KBM-7 (cell line): Measurements from ENCODE around the gene HOXA7.
A peak's percentile ranks its signal among the peaks of the same experiment; 100 is the strongest.

Experiments
- DNase-seq: peaks from one replicate; pipeline ENCODE4 v3.0.0-alpha.2; 2015
- in situ Hi-C: fragments of 300-500 bp; cut with MboI; formaldehyde crosslinking; loops from 2 replicates; pipeline ENCODE4 v1.14.3; 2020; ENCODE audit warnings: low sequenced_read_pairs, low pct_unique_long_range_greater_than_20kb, mixed read lengths

HOXA7 gene

DNA sequence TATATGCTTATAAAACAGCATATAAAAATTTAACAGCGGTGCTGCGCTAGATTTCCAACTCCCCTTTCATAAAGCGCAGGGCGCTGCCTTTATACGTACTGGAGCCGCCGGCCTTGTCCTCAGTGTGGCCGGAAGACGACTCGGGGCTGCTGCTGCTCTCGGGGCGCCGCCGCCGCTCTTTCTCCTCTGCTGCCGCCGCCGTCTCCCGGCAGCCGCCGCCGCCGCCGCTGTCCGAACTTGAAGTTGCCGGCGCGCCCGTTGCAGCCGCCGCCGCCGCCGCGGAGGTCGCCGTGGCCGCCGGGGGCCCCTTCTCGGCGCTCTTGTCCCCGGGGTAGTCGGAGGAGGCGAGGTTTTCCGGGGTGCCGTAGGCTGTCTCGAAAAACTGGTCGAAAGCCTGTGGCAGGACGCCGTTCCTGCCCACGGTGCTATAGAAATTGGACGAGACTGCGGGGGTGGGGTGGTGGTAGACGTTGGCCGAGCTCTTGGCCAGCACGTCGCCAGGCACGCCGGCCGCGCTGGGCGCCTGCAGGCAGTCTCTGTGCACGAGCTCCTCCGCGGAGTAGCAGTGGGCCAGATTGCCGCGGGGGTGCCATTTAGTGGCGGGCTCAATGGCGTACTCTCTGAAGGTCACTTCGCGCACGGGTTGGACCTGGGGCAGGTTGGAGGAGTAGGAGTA lies 28.0 kb upstream of the HOXA7 start:
- peak; percentile 64 for DNase-seq
- in situ Hi-C loops = loop anchor here (25.0 kb wide), 1 partner anchor 822 kb away; no protein-coding TSS in a partner anchor

DNA sequence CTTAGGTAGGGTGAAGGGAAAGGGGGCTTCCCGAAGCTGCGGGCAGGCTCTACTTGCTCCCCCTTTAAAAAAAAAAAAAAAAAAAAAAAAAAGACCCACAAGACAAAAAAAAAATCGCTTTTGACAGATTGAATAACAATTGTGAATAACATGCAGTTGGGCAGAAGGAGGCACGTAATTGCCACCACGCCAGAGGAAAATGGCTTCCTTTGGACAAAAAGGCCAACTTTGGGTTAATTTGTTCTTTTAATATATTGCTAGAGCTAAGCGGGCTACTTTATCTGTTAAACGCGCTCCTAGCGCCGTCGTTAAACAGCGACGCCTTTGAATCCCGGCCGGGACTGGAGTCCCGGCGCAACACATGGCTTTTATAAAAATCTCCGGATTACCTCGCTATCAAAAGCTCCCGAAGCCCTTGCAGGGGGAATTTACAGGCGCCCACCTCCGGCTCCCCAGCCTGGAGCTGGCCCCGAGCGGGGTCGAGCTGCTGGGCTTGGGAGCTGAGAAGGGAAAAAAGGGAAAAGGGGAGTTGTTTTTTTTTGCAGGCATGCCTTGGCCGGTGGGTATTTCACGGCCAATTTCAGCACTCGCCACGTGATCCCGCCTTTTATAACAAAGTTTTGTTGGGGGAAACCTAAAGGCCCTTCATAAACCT lies 27.3 kb upstream of the HOXA7 start:
- no peak for DNase-seq
- in situ Hi-C loops = loop anchor here (25.0 kb wide), 1 partner anchor 822 kb away; no protein-coding TSS in a partner anchor

DNA sequence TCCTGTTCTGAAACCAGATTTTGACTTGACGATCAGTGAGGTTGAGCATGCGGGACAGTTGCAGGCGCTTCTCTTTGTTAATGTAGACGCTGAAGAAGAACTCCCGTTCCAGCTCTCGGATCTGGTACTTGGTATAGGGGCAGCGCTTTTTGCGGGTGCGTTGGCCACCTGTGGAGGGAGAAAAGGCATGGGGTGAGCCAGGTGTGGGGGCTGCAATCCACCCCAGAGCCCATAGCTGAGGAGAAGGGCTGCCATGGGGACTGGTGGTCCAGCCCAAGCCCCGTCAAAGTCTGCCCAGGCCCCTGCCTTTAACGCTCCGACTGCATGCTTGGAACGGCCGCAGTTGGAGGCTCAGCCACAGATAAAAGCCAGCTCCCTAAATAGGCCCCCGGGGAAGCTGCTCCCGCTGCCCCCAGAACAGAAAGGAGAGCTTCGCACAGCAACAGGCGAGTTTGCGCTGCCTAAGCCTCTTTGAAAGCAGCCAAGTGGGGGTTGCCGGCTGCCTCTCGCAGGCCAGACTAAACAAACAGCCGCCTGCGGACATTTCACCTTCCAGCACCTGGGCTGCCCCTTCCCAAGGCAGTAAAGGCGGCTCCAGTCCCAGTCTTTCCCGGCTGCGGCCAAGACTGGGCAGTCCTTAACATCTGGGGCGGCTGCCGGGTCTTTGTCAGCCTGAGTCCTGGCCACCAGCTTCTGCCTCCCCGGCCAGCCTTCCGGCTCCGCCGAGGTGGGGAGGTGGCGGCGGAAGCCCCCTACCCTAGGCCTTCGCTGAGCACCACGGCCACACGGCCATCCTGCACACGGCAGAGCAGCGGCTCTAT lies 26.6 kb upstream of the HOXA7 start:
- no peak for DNase-seq
- in situ Hi-C loops = loop anchor here (25.0 kb wide), 1 partner anchor 821 kb away; no protein-coding TSS in a partner anchor

DNA sequence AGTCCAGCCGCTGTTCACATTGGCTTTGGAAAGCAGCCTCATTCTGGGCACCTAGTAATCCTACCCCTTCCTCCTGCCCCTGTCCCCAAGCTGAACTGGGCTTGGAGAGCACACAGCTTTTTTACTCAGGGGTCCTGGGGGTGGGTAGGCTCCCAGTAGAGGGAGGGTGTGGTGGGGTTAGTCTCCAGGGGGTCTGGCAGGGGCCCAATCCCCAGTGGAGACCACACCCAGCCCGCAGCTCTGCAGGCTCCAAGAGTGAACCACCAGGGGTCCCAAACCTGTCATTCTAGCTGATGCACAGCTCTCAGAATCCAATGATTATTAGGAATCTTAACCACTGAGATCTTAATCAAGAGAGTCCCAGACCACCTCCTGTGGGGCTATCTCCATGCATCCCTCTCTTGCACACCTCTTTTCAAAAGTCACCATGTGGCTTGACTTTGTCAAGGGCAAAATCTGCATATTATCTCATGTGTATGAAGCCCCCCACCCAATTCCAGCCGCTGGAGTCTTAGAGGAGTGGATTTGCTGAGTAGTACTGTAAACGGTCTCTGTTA lies 25.9 kb upstream of the HOXA7 start:
- in situ Hi-C loops = loop anchor here (25.0 kb wide), 1 partner anchor 820 kb away; no protein-coding TSS in a partner anchor
- no peak for DNase-seq

DNA sequence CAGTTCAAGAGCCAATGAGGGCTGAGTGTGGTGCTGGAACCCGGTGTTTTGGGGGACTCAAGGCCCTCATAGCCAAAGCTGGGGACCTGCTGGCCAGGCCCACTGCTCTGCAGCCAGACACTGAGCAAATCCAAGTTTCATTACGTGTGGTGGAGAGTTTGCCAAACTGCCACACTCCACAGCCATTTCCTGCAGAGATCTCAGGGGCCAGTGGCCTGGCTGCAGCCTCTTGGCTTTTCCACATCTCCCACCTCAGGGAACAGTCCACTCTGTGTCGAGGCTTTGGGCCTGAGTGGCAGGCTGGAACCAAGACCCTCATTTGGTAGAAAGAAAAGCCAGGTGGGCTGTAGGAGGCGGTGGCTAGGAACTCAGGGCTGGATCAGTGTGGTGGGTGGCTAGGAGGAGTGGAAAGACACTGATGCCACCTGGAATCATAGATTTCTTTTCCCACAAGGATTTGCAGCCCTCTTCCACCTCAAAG lies 25.4 kb upstream of the HOXA7 start:
- in situ Hi-C loops = loop anchor here (25.0 kb wide), 1 partner anchor 820 kb away; no protein-coding TSS in a partner anchor
- DNase-seq = no peak

DNA sequence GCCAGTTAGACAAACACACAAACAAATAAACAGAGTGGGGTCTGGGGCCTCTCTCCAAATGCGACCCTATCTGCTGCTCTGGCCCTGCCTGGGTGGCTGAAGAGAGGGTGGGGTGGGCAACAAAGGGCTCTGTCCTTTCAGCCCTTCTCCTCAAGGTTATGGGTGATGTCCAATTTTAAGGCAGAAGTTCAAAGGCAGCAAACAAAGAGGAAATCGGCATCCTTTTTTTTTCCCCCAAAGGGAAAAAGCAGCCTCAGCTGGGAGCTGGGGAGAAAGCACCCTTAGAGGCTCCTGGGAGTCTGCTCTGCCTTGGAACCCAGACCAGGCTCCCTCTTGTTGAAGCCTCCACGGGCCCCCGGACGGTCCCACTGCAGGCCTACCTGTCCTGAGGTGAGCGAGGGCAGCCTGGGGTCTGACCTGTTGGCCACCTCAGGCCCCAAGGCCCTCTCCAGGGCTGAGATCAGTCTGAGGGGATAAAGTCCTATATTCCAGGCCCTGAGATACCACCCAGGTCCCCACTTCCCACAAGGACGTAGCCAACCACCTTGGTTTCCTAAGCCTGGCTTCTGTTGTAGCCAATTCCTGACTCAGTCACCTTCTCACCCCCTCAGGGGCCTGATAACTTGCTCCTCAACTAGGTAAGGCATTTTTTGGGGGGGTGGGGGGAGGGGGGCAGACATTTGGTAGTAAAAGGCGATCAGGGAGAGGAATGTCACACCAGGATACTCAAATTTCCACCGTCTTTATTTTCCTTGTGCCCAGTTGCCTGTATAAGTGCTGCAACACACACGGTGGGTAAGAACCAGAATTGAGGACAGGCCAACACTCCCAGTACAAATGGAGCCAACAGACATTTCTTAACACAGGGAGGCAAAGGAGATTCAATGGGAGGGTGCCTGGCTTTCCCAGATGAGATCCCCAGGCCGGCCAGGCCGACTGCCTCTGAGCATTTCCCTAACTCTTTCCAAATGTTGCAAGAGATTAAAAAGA lies 24.3 kb upstream of the HOXA7 start:
- in situ Hi-C loops = loop anchor here (25.0 kb wide), 1 partner anchor 818 kb away; no protein-coding TSS in a partner anchor
- no peak for DNase-seq

DNA sequence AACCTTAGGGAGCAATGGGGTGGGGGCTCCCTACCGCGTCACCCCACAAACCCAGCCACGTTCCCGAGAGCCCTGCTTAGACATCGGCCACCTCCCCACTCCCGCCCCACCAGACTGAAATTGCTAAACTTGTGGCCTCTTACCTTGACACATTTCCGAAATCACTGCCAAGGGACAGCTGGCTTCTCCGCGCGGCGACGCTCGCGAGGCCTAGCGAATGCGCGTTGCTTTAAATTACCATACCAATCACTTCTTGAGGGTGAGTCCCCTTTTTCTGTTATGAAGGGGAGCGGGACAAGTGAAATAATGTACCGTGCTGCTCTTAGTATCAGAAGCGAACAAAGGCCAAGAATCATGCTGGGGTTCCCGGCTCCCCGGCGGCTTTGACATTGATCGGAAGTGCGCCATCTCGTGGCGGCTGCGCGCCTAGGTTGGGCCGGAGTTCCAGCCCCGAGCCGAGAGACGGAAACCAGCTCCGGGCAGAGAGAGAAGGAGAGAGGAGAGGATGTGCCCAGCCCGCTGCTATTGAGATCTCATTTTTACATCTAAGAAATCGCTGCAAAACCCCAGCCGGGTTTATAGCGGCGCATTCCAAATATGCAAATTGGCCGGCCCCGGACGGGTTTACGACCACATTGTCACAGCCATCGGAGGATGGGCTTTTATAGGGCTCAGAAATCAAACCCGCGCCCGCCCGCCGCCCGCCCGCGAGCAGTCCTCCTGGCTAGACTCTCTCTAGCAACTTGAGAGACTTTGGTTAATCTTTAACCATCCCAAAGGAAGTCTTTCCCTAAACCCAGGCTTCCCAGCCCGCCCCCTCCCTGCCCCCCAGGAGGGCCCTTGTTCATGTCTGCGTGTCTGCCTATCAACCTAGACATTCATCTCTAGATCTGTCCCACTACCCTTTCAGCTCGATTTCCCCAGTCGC lies 23.3 kb upstream of the HOXA7 start:
- in situ Hi-C loops = loop anchor here (25.0 kb wide), 1 partner anchor 817 kb away; no protein-coding TSS in a partner anchor
- DNase-seq = peak; percentile 90

DNA sequence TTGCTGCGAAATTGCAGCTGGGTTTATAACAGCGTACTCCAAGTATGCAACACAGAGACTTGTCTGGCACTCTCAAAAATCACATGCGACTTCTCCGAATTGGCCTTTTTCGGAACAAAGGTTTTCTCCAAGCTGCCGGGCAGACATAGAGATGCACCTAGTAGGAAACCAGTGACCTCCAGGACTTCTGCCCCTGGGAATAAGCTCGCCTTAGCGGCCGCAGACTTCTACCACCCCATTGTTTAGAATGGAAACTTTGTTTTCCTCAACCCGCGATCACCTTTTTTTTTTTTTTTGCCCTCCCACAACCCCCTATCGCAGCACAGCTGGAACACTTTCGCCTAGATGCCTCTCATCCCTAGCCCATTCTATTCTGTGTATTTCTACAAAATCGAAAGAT lies 22.6 kb upstream of the HOXA7 start:
- in situ Hi-C loops = loop anchor here (25.0 kb wide), 1 partner anchor 817 kb away; no protein-coding TSS in a partner anchor
- DNase-seq = no peak

DNA sequence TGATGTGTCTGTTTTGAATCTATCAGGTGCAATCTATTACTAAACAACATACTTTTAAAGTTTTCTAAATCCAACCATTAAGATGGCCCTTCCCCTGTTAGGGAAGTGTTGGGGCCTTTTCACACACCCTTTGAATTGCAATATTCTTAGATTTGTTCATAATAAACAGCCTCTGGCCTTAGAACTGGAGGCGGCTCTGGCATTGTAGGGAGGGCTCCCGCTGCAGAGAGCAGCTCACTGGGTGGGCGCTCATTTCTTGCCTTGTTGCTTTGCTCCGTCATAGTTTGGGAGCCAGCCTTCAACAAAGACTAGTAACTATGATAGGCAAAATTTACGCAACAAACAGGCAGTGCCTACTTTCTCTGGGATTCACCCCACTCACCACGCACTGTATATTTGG lies 21.9 kb upstream of the HOXA7 start:
- in situ Hi-C loops = loop anchor here (25.0 kb wide), 1 partner anchor 816 kb away; no protein-coding TSS in a partner anchor
- DNase-seq = no peak

DNA sequence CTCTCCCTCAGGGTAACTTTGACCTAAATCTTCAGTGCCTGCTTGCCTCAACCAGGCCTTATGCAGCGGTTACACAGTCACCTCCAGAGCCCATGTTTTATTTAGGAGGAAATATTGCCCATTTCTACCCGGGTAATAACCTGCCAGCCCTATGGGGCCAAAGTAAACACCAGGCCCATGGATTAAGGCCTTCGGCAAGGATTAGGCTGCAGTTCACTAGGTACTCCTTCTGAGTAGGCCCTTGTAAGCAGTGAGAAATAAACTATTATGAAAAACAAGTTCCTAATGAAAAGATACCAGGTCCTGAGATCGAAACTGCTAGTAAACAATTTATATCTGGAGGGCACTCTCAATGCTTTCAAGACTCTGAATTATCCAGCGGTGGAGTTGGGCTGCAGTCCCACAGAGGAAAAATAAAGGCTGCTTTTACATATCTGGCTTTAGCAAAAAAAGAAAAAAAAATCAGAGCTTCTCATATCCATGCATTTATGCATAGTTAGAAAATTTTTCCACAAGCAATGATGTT lies 21.4 kb upstream of the HOXA7 start:
- in situ Hi-C loops = loop anchor here (25.0 kb wide), 1 partner anchor 816 kb away; no protein-coding TSS in a partner anchor
- no peak for DNase-seq

DNA sequence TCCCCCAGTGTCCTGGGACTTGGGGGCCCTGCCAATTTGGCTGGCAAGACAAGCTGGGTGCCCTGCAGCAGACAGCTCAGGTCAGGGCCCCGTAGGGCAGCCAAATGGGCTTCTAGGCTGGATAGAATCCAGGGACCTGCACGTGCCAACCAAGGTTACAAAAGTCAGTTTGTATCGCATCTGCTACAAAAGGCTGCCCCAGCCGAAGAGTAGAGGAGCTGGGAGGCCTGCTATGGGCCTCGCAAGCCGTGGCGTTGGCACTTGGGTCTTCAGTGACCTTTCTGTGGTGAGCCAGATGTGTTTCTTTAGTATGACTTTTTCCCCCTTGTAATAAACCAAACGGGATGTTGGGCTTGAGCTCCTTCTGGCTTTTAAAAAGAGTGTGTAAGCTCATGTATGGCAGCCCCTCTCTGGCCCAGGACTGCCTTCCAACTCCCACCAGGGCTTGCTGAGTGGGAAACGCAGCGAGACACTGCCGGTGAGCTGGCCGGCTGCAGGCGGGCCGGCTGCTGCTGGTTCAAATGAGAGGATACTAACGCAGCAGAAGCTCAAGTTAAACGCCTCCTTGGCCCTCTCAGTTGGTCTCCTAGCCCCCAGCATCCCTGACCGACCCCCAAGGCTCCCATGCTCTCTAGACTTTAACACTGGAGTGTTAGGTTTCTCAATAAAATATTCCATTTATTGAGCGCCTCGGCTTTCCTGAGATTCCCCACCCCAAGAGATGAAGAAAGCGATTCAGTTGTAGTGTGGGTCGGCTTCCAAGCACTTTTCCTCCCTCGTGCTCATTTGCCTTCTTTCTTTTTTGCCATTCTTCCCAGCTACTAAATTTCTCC lies 20.7 kb upstream of the HOXA7 start:
- in situ Hi-C loops = loop anchor here (25.0 kb wide), 1 partner anchor 815 kb away; no protein-coding TSS in a partner anchor
- DNase-seq = no peak

DNA sequence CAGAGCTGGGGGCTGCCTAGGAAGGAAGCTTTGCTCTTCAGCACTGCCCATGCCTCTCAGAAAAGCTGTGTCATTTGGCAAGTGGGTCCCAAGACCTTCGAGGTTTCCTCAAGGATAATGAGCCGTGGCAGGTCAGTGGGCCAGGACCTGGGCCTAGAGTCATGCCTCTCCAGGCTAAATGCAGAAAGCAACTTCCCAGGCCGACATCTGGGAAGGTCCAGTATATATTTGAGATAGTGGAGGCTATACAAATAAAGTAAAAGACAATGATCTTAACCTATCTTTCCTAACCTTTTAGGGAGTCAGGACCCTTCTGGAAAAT lies 20.0 kb upstream of the HOXA7 start:
- in situ Hi-C loops = loop anchor here (25.0 kb wide), 1 partner anchor 814 kb away; no protein-coding TSS in a partner anchor
- DNase-seq = no peak

DNA sequence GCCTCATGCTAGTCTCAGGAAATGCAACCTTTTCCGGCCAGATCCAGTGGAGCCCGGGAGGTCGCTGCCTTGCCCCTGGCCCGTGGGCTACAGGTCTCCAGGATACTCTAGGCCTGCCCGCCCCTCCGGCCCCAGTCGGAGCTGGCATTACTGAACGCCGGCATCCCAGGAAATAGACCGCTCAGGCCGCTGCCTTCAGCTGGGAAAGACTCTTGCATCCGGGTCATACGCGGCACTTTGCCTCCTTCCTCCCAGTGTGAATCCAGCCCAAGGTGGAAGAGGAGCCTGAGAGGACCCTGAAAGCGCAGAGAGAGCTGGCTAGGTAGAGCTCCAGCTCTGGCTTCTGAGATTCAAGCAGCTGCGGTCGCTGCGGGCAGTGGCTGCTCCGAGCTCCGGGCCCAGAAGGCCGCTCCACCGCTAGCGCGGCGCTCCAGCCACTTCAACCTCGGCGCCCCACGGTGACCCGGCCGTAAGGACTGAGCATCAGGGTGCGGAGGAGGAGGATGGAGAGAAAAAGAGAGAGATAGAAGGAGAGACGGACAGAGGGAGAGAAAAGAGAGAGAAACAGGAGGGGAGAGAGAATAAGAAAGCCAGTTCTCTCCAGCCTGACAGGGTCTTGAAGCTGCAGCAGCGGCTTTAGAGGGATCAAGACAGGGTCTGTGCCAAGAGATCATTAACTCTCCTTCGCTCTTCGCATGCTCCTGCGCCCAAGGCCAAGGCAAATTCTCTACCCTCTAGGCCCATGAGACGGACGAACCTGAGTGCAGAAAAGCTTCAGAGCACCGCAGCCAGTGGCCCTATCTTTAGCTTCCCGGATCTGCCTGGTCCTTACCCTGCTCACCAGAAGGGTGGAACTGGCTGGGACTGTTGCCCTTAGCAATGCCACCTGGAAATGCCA lies 19.4 kb upstream of the HOXA7 start:
- DNase-seq = no peak
- in situ Hi-C loops = loop anchor here (25.0 kb wide), 1 partner anchor 814 kb away; no protein-coding TSS in a partner anchor

DNA sequence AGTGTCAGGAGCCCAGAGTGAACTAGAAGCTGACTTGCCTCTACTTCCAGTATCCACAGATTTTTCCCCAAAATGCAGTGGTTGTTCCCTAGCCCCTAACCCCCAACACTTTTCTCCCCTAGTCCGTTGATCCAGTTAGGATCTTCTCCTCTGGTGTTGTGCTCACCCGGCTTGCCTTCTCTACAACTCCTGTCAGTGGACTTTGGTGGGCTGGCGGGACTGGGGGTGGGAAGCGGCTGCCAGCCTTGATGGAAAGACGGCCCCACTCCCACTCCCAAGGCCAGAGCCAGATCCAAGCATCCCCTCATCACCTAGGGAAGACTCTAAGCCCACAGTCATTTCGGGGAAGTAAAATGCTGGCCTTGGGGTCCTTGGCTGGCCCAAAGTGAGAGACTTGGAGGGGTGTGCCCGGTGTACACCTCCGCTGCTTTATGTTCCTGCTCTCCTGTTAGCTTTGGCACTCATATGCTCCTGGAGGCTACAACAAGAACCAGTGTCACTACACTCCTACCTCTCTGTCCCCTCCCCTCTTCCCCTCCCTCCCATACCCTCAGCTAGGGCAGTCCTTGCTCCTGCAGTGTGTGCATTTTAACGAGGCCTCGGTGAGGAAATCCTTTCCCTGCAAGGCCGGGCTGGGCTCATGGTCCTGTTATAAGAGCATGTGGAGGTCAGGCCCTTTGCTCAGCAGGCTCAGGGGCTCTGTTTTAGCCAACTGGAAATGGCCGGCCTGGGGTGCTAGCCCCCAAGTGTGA lies 18.6 kb upstream of the HOXA7 start:
- in situ Hi-C loops = loop anchor here (25.0 kb wide), 2 partner anchors 813 to 1313 kb away; no protein-coding TSS in a partner anchor
- peak; percentile 31 for DNase-seq
